Heart left ventricle (tissue), 16 donors: ENCODE measurements around the gene PON1. TPM values are rescaled to one million over a fixed set of nuclear protein-coding genes. Genes with fewer than 3 reads are reported as not detected.

Source experiments
- ATAC-seq, 4 donors: fragments of 200-7000 bp; cut with Tn5 transposase; one replicate each; pipeline ENCODE4 v1.9.1; 2020 to 2022; ENCODE audit warnings: moderate library complexity in 4 of 4, mild to moderate bottlenecking in 3 of 4, moderate number of reproducible peaks in 1 of 4
- DNase-seq, 5 donors: peaks; one replicate each; pipeline ENCODE4 v3.0.0-alpha.2; 2020
- H3K27ac ChIP-seq, 12 donors: fragments of 200-600 bp; sonication (generic) in 4 of 12; one replicate each; pipeline versions ENCODE4 v1.5.0 to v1.8.0; 2016 to 2022; ENCODE audit warnings: mild to moderate bottlenecking in 2 of 12
- H3K27me3 ChIP-seq, 9 donors: fragments of 200-600 bp; sonication (generic) in 2 of 9; one replicate each; pipeline versions ENCODE4 v1.5.1 to v1.8.0; 2016 to 2022; ENCODE audit warnings: mild to moderate bottlenecking in 3 of 9
- H3K36me3 ChIP-seq, 9 donors: fragments of 200-600 bp; sonication (generic) in 2 of 9; one replicate each; pipeline versions ENCODE4 v1.5.0 to v1.8.0; 2018 to 2022; ENCODE audit warnings: mild to moderate bottlenecking in 2 of 9
- H3K4me1 ChIP-seq, 12 donors: fragments of 200-600 bp; sonication (generic) in 4 of 12; one replicate each; pipeline versions ENCODE4 v1.5.0 to v1.8.0; 2016 to 2022; ENCODE audit warnings: mild to moderate bottlenecking in 3 of 12
- H3K4me3 ChIP-seq, 12 donors: fragments of 200-600 bp; sonication (generic) in 4 of 12; one replicate each; pipeline versions ENCODE4 v1.5.0 to v1.8.0; 2017 to 2022; ENCODE audit warnings: mild to moderate bottlenecking in 9 of 12, moderate library complexity in 4 of 12
- H3K9me3 ChIP-seq, 12 donors: fragments of 200-600 bp; sonication (generic) in 4 of 12; one replicate each; pipeline versions ENCODE4 v1.5.0 to v1.8.0; 2016 to 2022; ENCODE audit warnings: mild to moderate bottlenecking in 1 of 12
- CTCF ChIP-seq, 12 donors: fragments of 200-600 bp; sonication (generic) in 4 of 12; IDR thresholded peaks; one replicate each; pipeline versions ENCODE4 v1.5.0 to v1.8.0; 2018 to 2022; ENCODE audit warnings: antibody characterized with exemption in 12 of 12, mild to moderate bottlenecking in 5 of 12
- POLR2A ChIP-seq, 2 donors: fragments of 450-650 bp; IDR thresholded peaks; one replicate each; pipeline ENCODE4 v1.6.1; 2017; ENCODE audit warnings: antibody characterized with exemption in 2 of 2, mild to moderate bottlenecking in 2 of 2, moderate library complexity in 2 of 2
- WGBS, 4 donors: extraction: QIAGEN DNeasy Blood & Tissue Kit in 2 of 4; methylation state at CpG; one replicate each; pipeline versions ENCODE4 v1.1.5 to v1.1.7; 2013 to 2018; 5-methylcytosine and 5-hydroxymethylcytosine counted together
- intact Hi-C, 10 donors: fragments of 100-400 bp; cut with DNase I; formaldehyde crosslinking; loops; one replicate each; pipeline versions ENCODE4 v1.11.1 to v1.14.2; 2022
- polyA plus RNA-seq, 2 donors: library from polyadenylated mRNA; stranded (reverse); fragments of 200-250 nt; gene quantifications; one replicate each; pipeline ENCODE4 v1.2.3, GENCODE V29; 2013
- total RNA-seq, 9 donors: library from RNA; depleted of rRNA in 2 of 9; stranded (reverse); fragments of >200 nt in 2 of 9; fragmentation: NEBNext Ultra II Directional in 3 of 9; extraction: Animal tissue kit (Norgen Biotek cat#: 25700) in 3 of 9; gene quantifications; one replicate each; pipeline versions ENCODE4 v1.1.0 to v1.2.4, GENCODE V29; 2016 to 2023
- donor health status: ischemic (EF 13 %, LVEDD 7.1; RV severe dilation, severe dysfunction).
- donor health status: healthy with polysubstance abuse.
- donor health status: DM: no; HTN: yes; CAD: no.
- donor health status: DM: no; HTN: no; CAD: no.
- donor health status: ischemic (EF 25% LVEDD 6.9; RV normal size, moderate dysfunction).
- donor health status: ischemic (EF 25% LVEDD 5.7; RV mildly dilated, moderate dysfunction).
- donor health status: healthy.
- donor health status: DM: yes; HTN: yes; CAD: no.
- donor health status: ischemic (EF 35%, LVEDD 5.7; RV mildly dilated, moderate dysfunction).
- donor health status: nonischemic (EF 11% LVEDD 7.7; RV severe dilation, severe dysfunction).
- donor health status: DM: yes; HTN: yes; CAD: no.
- donor health status: PGD.
- donor health status: ischemic (EF 29% LVEDD 5.4; RV normal size, mild dysfunction).
- donor health status: nonischemic (EF 23%, LVEDD 6.1; RV moderate dilation, normal function).

Gene PON1
- total and polyA plus RNA-seq, 11 donors, result 0.07 to 0.39 (median 0.32) TPM; not detected in 8

- Histone ChIP-seq H3K4me3 (no peak overlapping the region), H3K4me1 (peaks cover 0 to 6% (median 0%) of the 10 kb centered on the region in 12 donors), H3K36me3 (peaks cover 0 to 9% (median 0%) of the 10 kb centered on the region in 9 donors), H3K27me3 (no peaks in the 10 kb centered on the region), H3K27ac (no peak overlapping the region), H3K9me3 (no peaks in the 10 kb centered on the region)
- TF ChIP-seq POLR2A (IDR thresholded peaks at IDR 0.05) (no peak), CTCF (IDR thresholded peaks at IDR 0.05) (no peak)
- no peak for DNase-seq
- 82 to 85% (median 82%) methylated on average over 6 of the region's 6 CpGs for WGBS, 4 donors
- intact Hi-C loops, result no loop called here
- ATAC-seq, result no peak
Observed at GRCh38 chr7:95250571-95250970, 73.8 kb downstream of the PON1 start.

Other genes with a start within 250 kb of the PON1 start
- gene PON3, start 71.8 kb upstream of the PON1 start, total RNA-seq, result 1 to 10 TPM in 2 of 9 donors, under 1 TPM in 7; 0.28 to 1.8 (median 0.70) TPM
- gene PON3, start 71.8 kb upstream of the PON1 start, polyA plus RNA-seq, result under 1 TPM; 0.21 to 0.80 TPM
- gene PON2, start 110.5 kb upstream of the PON1 start, total RNA-seq, result 10 to 100 TPM; 26.3 to 50.6 (median 35.7) TPM
- gene PON2, start 110.5 kb upstream of the PON1 start, polyA plus RNA-seq, result 10 to 100 TPM; 16.6 to 29.5 TPM
- gene ASB4, start 161.4 kb upstream of the PON1 start, total RNA-seq, result 10 to 100 TPM in 1 of 9 donors, 1 to 10 TPM in 8; 2.1 to 11.5 (median 3.3) TPM
- gene ASB4, start 161.4 kb upstream of the PON1 start, polyA plus RNA-seq, result 1 to 10 TPM in 1 of 2 donors, under 1 TPM in 1; 0.18 to 1.9 TPM